ENCODE measurements around the gene TRAF3.

The TRAF3 gene

DNA sequence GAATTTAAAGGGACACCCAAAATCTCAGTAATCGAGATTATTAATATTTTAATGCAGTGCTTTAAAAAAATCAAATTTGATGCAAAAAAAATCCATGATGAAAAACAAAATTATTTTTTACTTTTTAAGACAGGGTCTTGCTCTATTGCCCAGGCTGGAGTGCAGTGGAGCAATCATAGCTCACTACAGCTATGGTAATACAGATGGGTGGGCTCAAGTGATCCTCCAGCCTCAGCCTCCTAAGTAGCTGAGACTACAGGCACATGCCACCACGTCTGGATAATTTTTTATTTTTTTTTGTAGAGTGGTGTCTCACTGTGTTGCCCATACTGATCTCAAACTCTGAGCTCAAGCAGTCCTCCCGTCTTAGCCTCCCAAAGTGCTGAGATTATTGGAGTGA is 62.9 kb downstream of the TRAF3 start:
- H3K4me3 ChIP-seq (ENCODE audit: low read length): no peak overlapping the region
- no peak for DNase-seq (ENCODE audit: low read depth)
- TF ChIP-seq, protein P1, sequence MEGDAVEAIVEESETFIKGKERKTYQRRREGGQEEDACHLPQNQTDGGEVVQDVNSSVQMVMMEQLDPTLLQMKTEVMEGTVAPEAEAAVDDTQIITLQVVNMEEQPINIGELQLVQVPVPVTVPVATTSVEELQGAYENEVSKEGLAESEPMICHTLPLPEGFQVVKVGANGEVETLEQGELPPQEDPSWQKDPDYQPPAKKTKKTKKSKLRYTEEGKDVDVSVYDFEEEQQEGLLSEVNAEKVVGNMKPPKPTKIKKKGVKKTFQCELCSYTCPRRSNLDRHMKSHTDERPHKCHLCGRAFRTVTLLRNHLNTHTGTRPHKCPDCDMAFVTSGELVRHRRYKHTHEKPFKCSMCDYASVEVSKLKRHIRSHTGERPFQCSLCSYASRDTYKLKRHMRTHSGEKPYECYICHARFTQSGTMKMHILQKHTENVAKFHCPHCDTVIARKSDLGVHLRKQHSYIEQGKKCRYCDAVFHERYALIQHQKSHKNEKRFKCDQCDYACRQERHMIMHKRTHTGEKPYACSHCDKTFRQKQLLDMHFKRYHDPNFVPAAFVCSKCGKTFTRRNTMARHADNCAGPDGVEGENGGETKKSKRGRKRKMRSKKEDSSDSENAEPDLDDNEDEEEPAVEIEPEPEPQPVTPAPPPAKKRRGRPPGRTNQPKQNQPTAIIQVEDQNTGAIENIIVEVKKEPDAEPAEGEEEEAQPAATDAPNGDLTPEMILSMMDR (conservative IDR thresholded peaks at IDR 0.05; ENCODE audit: low read depth, low read length): no peak

DNA sequence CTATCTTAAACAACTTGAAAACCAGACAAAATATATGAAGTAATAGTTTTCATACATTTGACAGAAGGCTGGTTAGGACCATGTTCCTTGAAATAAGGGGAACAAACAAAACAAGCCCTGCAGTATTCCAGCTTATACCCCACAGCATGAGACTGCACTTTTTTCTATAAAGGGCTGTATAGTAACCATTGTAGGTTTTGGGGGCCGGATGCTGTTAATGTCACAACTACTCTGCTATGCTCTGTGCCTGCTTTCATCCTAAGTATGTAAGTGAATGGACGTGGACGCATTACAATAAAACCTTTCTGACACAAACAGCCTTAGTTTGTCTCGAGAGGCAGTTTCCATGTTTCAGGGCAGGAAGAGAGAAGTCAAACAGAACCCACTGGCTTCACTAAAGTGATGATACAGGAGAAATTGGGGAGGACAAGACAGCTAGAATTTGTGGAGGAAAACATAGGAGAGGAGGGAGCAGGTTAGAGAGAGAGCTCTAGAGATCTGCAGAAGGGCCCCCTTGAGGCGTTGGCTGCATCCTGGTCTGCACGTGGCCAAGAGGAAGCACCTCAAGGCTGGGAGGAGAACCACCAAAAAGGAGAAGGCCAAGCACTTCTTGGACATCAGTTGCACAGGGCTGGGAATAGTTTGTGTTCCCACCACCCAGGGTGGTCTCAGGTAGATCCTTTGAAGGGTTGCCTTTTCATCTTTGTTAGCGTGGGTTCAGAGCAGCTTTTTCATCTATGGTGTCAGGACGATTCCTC is 63.7 kb downstream of the TRAF3 start:
- no peak for DNase-seq (ENCODE audit: low read depth)
- no peak overlapping the region for H3K4me3 ChIP-seq (ENCODE audit: low read length)
- TF ChIP-seq, protein P1 (conservative IDR thresholded peaks at IDR 0.05; ENCODE audit: low read depth, low read length): no peak

DNA sequence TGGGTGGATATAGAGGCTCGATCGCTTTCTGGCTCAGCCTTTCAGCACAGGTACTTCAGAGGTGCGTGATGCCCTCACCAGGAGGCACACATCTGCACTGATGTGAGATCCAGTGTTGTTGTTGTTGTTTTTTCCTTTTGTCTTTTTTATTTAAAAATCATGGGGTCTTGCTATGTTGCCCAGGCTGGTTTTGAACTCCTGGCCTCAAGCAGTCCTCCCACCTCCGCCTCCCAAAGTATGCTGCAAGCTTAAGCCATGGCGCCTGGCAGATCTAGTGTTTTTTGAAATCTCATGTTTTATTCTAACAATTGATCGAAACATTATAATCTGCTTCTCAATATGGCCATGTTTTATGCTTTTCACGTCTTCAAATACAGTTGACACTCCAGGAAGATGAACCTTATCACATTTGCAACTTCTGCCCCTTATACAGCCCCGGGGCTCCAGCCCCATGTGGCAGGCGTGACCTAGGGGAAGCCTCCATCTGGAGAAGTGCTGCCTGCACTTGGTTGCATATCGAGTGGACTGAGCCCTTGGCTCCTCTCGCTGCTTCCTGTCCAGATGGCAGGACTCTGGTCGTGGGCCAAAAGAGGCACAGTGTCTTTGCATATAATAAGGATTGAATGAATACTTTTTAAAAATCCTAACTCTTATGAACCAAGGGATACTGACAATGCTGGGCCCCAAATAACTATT is 71.7 kb downstream of the TRAF3 start:
- TF ChIP-seq, protein P1 (conservative IDR thresholded peaks at IDR 0.05; ENCODE audit: low read depth, low read length): no peak
- no peak overlapping the region for H3K4me3 ChIP-seq (ENCODE audit: low read length)
- DNase-seq (ENCODE audit: low read depth): no peak

DNA sequence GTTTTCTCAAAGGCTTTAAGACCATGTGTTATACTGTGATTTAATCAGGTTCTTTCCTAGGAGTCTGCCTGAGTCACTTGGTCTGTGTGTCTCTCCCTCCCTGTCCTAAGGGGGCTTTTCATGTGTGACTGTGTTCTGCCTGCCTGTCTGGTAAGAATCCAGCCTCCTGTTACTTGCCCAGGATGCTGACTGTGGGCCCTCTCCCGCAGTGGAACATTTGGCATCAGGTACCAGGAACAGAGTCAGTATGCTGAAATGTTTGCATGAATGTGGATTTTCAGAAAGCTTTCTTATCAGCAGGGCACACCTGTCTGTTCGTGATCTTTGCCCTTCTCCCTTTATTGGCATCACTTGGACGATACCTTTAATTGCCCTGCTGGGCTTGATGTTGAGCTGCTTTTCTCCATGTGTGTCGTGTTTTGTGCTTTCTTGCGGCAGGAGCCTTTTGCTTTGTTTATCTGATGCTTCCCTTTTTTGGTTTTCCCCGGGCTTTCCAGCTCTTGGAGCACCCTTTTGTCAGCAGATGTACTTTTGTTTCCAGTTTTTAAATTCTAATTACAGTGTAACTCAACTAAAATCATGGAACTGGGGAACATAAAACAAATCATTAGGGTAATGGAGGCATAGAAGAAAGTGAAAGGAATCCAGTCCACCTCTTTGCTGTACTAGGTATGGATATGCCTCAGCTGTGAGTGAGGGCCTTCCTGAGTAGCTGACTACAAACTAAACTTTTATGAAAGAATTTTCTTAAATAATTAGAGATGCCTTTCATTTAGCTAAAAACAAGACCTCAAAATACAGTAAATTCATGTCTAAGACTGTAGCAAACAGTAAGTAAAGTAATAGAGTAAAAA is 72.5 kb downstream of the TRAF3 start:
- no peak for DNase-seq (ENCODE audit: low read depth)
- H3K4me3 ChIP-seq (ENCODE audit: low read length): no peak overlapping the region
- TF ChIP-seq, protein P1 (conservative IDR thresholded peaks at IDR 0.05; ENCODE audit: low read depth, low read length): no peak

DNA sequence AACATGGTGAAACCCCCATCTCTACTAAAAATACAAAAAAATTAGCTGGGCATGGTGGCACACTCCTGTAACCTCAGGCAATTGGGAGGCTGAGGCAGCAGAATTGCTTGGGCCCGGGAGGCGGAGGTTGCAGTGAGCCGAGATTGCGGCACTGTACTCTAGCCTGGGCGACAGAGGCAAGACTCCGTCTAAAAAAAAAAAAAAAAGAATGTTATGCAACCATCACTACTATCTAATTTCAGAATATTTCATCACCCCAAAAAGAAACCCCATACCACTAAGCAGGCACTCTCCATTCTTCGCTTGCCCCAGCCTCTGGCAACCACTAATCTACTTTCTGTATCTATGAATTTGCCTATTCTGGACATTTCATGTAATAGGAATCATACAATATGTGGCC is 76.4 kb downstream of the TRAF3 start:
- TF ChIP-seq, protein P1 (conservative IDR thresholded peaks at IDR 0.05; ENCODE audit: low read depth, low read length): no peak
- DNase-seq (ENCODE audit: low read depth): no peak
- H3K4me3 ChIP-seq (ENCODE audit: low read length): no peak overlapping the region

DNA sequence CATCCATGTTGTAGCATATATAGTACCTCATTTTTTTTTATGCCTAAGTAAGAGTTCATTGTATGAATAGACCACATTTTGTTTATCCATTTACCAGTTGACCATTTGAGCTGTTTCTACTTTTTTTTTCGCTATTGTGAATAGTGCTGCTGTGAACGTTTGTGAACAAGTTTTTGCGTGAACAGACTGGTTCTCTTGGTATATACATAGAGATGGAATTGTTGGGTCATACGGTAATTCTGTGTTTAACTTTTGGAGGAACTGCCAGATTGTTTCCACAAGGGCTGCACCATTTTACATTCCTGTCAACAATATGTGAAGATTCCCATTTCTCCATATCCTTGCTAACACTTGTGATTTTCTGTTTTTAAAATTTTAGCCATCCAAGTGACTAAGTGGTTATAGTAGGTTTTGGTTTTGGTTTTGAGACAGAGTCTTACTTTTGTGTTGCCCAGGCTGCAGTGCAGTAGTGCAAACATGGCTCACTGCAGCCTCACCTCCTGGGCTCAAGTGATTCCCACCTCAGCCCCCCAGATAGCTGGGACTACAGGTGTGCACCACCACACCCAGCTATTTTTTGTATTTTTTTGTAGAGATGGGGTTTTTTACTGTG is 76.9 kb downstream of the TRAF3 start:
- TF ChIP-seq, protein P1 (conservative IDR thresholded peaks at IDR 0.05; ENCODE audit: low read depth, low read length): no peak
- DNase-seq (ENCODE audit: low read depth): no peak
- H3K4me3 ChIP-seq (ENCODE audit: low read length): no peak overlapping the region

Data from retinal pigment epithelial cell (primary cell).